Naive thymus-derived CD4-positive, alpha-beta T cell (primary cell): Measurements from ENCODE around the gene KCNIP4. TPM values are rescaled to one million over a fixed set of nuclear protein-coding genes. Genes with fewer than 3 reads are reported as not detected.

Source experiments
- ATAC-seq: fragments of 150-1000 bp; cut with Tn5 transposase; 2 replicates; pipeline ENCODE4 v1.10.0; 2021; ENCODE audit warnings: mild to moderate bottlenecking, moderate library complexity
- CTCF ChIA-PET: fragments of 350-600 bp; sonication (Branson Sonifier 250); formaldehyde crosslinking; loops from one replicate; lab custom pipeline; 2021; ENCODE audit warnings: antibody characterized with exemption; lab: Charles Lee
- POLR2A ChIA-PET: fragments of 350-600 bp; sonication (Branson Sonifier 250); formaldehyde crosslinking; loops from one replicate; lab custom pipeline; 2021; ENCODE audit warnings: antibody characterized with exemption, inconsistent platforms; lab: Charles Lee
- DNase-seq, 9 donors: peaks; one replicate each; pipeline versions ENCODE4 v3.0.0 to v3.0.0-alpha.2; 2020 to 2022; ENCODE audit warnings: mixed read lengths in 1 of 9
- H3K27ac ChIP-seq: one replicate; pipeline ENCODE4 v1.7.0; 2013; ENCODE audit warnings: mild to moderate bottlenecking, low read depth, low read length, moderate library complexity
- H3K27me3 ChIP-seq, 2 donors: one replicate each; pipeline ENCODE4 v1.7.0; 2013; ENCODE audit warnings: low read length in 2 of 2, mild to moderate bottlenecking in 2 of 2, moderate library complexity in 2 of 2; ENCODE audit not compliant: control insufficient read depth in 2 of 2, insufficient read depth in 2 of 2
- H3K36me3 ChIP-seq, 3 experiments: 1 replicate in 2 of 3; 2 replicates in 1 of 3; pipeline ENCODE4 v1.7.0; 2013; ENCODE audit warnings: low read length in 3 of 3, mild to moderate bottlenecking in 3 of 3, moderate library complexity in 1 of 3; ENCODE audit not compliant: insufficient read depth in 3 of 3, control insufficient read depth in 2 of 3
- H3K4me1 ChIP-seq, 2 donors: one replicate each; pipeline ENCODE4 v1.7.0; 2013; ENCODE audit warnings: low read length in 2 of 2, mild to moderate bottlenecking in 2 of 2, moderate library complexity in 1 of 2; ENCODE audit not compliant: control insufficient read depth in 2 of 2, insufficient read depth in 2 of 2
- H3K4me3 ChIP-seq: 2 replicates; pipeline ENCODE4 v1.7.0; 2013; ENCODE audit warnings: mild to moderate bottlenecking, low read length
- H3K9me3 ChIP-seq, 3 experiments: 1 replicate in 2 of 3; 2 replicates in 1 of 3; pipeline ENCODE4 v1.7.0; 2013; ENCODE audit warnings: low read length in 3 of 3; ENCODE audit not compliant: control insufficient read depth in 2 of 3
- H3K27ac Mint-ChIP-seq, 9 donors: one replicate each; pipeline ENCODE4 v1.8.0; 2020 to 2022; ENCODE audit warnings: mixed read lengths in 9 of 9, mild to moderate bottlenecking in 8 of 9, moderate library complexity in 5 of 9, inconsistent platforms in 2 of 9
- H3K27me3 Mint-ChIP-seq, 5 donors: one replicate each; pipeline ENCODE4 v1.8.0; 2021 to 2022; ENCODE audit warnings: mixed read lengths in 5 of 5, mild to moderate bottlenecking in 1 of 5
- H3K36me3 Mint-ChIP-seq, 5 donors: one replicate each; pipeline ENCODE4 v1.8.0; 2020 to 2022; ENCODE audit warnings: mixed read lengths in 5 of 5, mild to moderate bottlenecking in 3 of 5, inconsistent platforms in 1 of 5
- H3K4me1 Mint-ChIP-seq, 7 donors: one replicate each; pipeline ENCODE4 v1.8.0; 2020 to 2022; ENCODE audit warnings: mixed read lengths in 7 of 7, mild to moderate bottlenecking in 3 of 7, inconsistent platforms in 1 of 7
- H3K4me3 Mint-ChIP-seq, 10 donors: one replicate each; pipeline ENCODE4 v1.8.0; 2020 to 2022; ENCODE audit warnings: mild to moderate bottlenecking in 10 of 10, mixed read lengths in 10 of 10, moderate library complexity in 6 of 10, inconsistent platforms in 2 of 10
- H3K9me3 Mint-ChIP-seq, 11 donors: one replicate each; pipeline ENCODE4 v1.8.0; 2020 to 2022; ENCODE audit warnings: mixed read lengths in 11 of 11, mild to moderate bottlenecking in 4 of 11, inconsistent platforms in 1 of 11, moderate library complexity in 1 of 11
- intact Hi-C, 2 donors: fragments of 100-400 bp; cut with micrococcal nuclease; formaldehyde crosslinking; loops; one replicate each; pipeline ENCODE4 v1.15.1; 2023
- polyA plus RNA-seq, 2 donors: library from polyadenylated mRNA; unstranded; fragments of 300-500 nt; fragmentation: Illumina TruSeq; gene quantifications; one replicate each; pipeline ENCODE4 v1.2.3, GENCODE V29; 2021
- total RNA-seq, 6 experiments: library from RNA in 5 of 6; stranded (reverse) in 5 of 6; gene quantifications; 1 replicate in 5 of 6; 2 replicates in 1 of 6; pipeline ENCODE4 v1.2.3 and lab custom pipeline; 2021 to 2026

The KCNIP4 gene
- total and polyA plus RNA-seq, 7 experiments from 2014 or later = 0.29 TPM; not detected in 6

DNA sequence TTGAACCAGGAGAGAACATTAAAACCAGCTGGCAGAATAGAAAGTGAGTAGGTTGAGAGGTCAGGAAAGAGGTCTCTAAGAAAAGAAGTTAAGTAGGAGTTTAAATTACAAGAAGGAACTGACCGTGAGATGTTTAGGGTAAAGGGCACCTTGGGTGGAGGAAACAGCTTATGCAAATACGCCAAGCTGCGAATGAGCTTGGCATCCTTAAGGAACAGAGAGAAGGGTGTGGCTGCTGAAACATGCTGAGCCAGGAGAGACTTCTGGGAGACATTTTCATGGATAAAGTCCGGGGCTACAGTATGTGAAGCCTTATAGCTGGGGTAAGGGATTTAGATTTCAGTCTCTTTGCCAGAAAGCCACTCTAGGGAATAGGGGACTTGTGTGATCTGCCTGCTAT lies 249.1 kb downstream of the KCNIP4 start:
- POLR2A ChIA-PET = no interaction called here

DNA sequence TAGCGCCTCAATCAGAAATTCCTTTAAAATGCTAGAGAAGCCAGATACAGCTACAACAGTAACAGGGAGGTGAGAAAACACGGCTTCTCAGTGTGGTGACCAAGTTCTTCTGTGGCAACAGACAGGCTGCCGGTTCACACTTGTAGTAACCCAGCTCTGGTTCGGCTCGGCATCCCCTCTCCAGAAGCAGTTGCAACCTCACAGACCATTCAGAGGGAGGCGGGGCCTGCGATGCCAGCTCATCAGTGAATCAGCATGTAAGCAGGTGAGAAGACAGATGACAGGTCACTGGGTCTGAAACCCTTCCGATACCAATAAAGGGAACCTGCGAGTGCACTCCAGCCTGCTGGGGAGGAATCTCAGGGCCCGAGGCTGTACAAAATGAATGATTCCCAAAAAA lies 251.0 kb downstream of the KCNIP4 start:
- no peaks in the 10 kb centered on the region for H3K4me1 Mint-ChIP-seq

More for the DNA sequence above, 249.1 kb downstream of the KCNIP4 start:
- H3K4me3 ChIP-seq = no peak overlapping the region
- ATAC-seq (no peak), DNase-seq (no peak)
- H3K36me3 Mint-ChIP-seq = no peaks in the 10 kb centered on the region
- H3K4me1 ChIP-seq = no peaks in the 10 kb centered on the region
- H3K27me3 ChIP-seq = no peaks in the 10 kb centered on the region
- H3K4me3 Mint-ChIP-seq = no peak overlapping the region
- no peaks in the 10 kb centered on the region for H3K4me1 Mint-ChIP-seq
- CTCF ChIA-PET = no interaction called here
- no peaks in the 10 kb centered on the region for H3K36me3 ChIP-seq
- intact Hi-C loops = no loop called here
- H3K27me3 Mint-ChIP-seq = peaks cover 0 to 19% (median 8%) of the 10 kb centered on the region in 5 donors
- H3K9me3 ChIP-seq = no peaks in the 10 kb centered on the region
- peaks cover 0 to 6% (median 0%) of the 10 kb centered on the region in 11 donors for H3K9me3 Mint-ChIP-seq
- H3K27ac ChIP-seq = no peak overlapping the region
- no peak overlapping the region for H3K27ac Mint-ChIP-seq

DNA sequence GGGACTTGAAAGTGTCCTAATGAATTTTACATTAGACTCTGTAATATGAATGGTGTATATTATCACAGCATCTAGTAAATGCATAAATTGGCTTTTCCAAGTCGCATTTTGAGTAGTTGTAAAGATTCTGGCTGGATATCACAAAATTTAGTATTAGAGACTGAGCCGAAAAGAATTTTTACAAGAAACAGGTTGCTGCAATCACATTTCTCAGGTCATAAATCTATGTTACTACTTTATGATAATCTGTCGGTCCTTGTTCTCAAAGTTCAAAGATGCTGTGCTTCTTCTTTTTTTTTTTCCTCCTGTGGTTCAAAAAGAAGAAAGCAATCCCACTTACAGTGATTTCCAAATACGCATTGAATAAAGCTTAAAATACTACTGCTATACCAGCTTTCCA lies 253.4 kb downstream of the KCNIP4 start:
- intact Hi-C loops = no loop called here
- Histone ChIP-seq H3K27ac (no peak overlapping the region), H3K9me3 (no peaks in the 10 kb centered on the region), H3K4me3 (no peak overlapping the region), H3K4me1 (no peaks in the 10 kb centered on the region), H3K27me3 (no peaks in the 10 kb centered on the region), H3K36me3 (no peaks in the 10 kb centered on the region)
- Mint-ChIP-seq H3K27me3 (peaks cover 0 to 19% (median 8%) of the 10 kb centered on the region in 5 donors), H3K4me3 (no peak overlapping the region), H3K36me3 (no peaks in the 10 kb centered on the region), H3K9me3 (peaks cover 0 to 13% (median 0%) of the 10 kb centered on the region in 11 donors), H3K27ac (no peak overlapping the region), H3K4me1 (no peaks in the 10 kb centered on the region)
- CTCF ChIA-PET = no interaction called here
- no peak for DNase-seq
- ATAC-seq = no peak
- POLR2A ChIA-PET = no interaction called here

More for the DNA sequence above, 251.0 kb downstream of the KCNIP4 start:
- Histone ChIP-seq H3K4me3 (no peak overlapping the region), H3K27me3 (no peaks in the 10 kb centered on the region), H3K27ac (no peak overlapping the region), H3K9me3 (no peaks in the 10 kb centered on the region), H3K4me1 (no peaks in the 10 kb centered on the region), H3K36me3 (no peaks in the 10 kb centered on the region)
- ATAC-seq (no peak), DNase-seq (peak in 1 of 9 donors; percentile 0)
- intact Hi-C loops = no loop called here
- Mint-ChIP-seq H3K36me3 (no peaks in the 10 kb centered on the region), H3K27ac (no peak overlapping the region), H3K9me3 (peaks cover 0 to 9% (median 0%) of the 10 kb centered on the region in 11 donors), H3K4me3 (no peak overlapping the region), H3K27me3 (peaks cover 0 to 19% (median 8%) of the 10 kb centered on the region in 5 donors)
- POLR2A ChIA-PET = no interaction called here
- CTCF ChIA-PET = no interaction called here

DNA sequence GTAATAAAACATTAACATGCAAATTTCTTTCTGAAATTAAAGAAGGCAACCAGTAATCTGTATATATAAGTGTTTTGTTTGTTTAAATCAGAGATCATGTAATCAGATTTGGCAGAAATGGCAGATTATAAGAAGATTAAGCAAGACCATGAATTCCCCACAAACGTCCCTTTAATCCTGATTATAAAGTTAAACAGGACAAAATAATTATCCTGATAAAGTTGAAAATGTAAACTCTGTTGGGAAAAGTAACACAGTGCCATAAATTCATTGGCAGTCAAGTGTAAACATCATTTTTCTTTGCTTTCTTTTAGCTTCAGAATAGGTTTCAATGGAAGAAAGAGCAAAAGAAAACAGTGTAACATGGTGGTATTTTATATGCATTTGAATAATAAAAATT lies 256.3 kb downstream of the KCNIP4 start:
- ChIA-PET POLR2A (no interaction called here), CTCF (no interaction called here)
- no peak for ATAC-seq
- no peaks in the 10 kb centered on the region for H3K4me1 Mint-ChIP-seq
- peaks cover 0 to 12% (median 0%) of the 10 kb centered on the region in 5 donors for H3K27me3 Mint-ChIP-seq
- no peak overlapping the region for H3K27ac ChIP-seq
- H3K27ac Mint-ChIP-seq = no peak overlapping the region
- no peaks in the 10 kb centered on the region for H3K36me3 Mint-ChIP-seq
- H3K4me3 ChIP-seq = no peak overlapping the region
- no peak for DNase-seq
- peaks cover 0 to 13% (median 0%) of the 10 kb centered on the region in 11 donors for H3K9me3 Mint-ChIP-seq
- H3K4me1 ChIP-seq = no peaks in the 10 kb centered on the region
- intact Hi-C loops = no loop called here
- no peaks in the 10 kb centered on the region for H3K36me3 ChIP-seq
- no peak overlapping the region for H3K4me3 Mint-ChIP-seq
- no peaks in the 10 kb centered on the region for H3K27me3 ChIP-seq
- H3K9me3 ChIP-seq = no peaks in the 10 kb centered on the region

DNA sequence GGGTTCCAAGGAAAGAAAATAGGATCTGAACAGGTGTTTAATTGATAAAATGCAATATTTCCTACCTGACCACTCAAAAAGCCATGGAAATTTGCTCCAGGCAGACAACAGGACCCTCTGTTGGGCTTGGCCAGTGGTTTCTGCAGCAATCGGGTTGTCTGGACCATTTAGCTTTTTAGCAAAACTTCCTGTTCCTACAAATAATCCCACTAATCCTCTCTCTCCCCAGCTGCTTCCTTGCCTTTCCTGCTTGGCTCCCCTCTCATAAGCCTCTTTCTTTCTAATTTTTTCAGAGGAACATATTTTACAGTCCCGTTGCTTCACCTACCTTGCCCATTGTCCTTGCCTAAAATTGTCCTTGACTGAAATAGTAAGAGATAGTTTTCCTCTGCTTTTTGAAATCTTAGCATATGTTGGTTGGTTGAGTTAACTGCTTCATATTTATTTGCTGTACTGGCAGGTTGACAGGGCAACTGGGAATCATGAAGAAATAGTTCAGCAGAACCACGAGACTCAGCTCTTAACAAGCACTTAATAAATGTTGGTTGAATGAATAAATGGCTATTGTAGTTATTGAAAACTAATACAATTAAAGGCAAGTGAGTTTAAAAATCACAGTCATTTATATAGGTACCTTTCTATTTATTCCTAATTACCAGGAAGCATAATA lies 259.8 kb downstream of the KCNIP4 start:
- H3K4me3 ChIP-seq = no peak overlapping the region
- Mint-ChIP-seq H3K27ac (no peak overlapping the region), H3K9me3 (peaks cover 0 to 13% (median 0%) of the 10 kb centered on the region in 11 donors), H3K4me3 (no peak overlapping the region), H3K36me3 (no peaks in the 10 kb centered on the region), H3K27me3 (no peaks in the 10 kb centered on the region), H3K4me1 (no peaks in the 10 kb centered on the region)
- no peaks in the 10 kb centered on the region for H3K36me3 ChIP-seq
- intact Hi-C loops = no loop called here
- H3K9me3 ChIP-seq = no peaks in the 10 kb centered on the region
- ChIA-PET POLR2A (no interaction called here), CTCF (no interaction called here)
- ATAC-seq = no peak
- DNase-seq = no peak
- H3K27ac ChIP-seq = no peak overlapping the region
- H3K4me1 ChIP-seq = no peaks in the 10 kb centered on the region
- no peaks in the 10 kb centered on the region for H3K27me3 ChIP-seq

DNA sequence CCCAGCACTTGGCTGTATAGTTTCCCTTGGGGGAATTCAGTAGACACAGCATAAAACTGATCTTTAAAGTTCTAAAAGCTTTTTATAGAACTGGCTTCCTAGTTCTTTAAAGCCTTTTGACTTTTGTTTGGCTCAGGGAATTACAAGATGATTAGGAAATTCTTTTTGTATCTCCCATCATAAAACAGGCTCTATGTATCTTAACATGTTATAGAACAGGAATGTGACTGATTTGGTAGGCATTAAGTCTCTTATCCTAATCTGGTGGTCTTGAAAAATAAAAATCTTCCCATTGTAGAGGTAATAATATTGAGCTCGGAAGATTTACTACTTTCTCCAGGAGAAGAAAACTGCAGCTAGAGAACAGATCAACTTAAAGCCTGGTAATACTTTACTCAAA lies 262.7 kb downstream of the KCNIP4 start:
- no peaks in the 10 kb centered on the region for H3K4me1 Mint-ChIP-seq
- no peaks in the 10 kb centered on the region for H3K36me3 ChIP-seq
- intact Hi-C loops = no loop called here
- no peak overlapping the region for H3K27ac ChIP-seq
- peaks cover 0 to 7% (median 2%) of the 10 kb centered on the region in 11 donors for H3K9me3 Mint-ChIP-seq
- no peaks in the 10 kb centered on the region for H3K9me3 ChIP-seq
- no peak overlapping the region for H3K4me3 Mint-ChIP-seq
- POLR2A ChIA-PET = no interaction called here
- no peaks in the 10 kb centered on the region for H3K27me3 ChIP-seq
- H3K4me1 ChIP-seq = no peaks in the 10 kb centered on the region
- no peak for DNase-seq
- no peak overlapping the region for H3K4me3 ChIP-seq
- CTCF ChIA-PET = no interaction called here
- H3K27ac Mint-ChIP-seq = no peak overlapping the region
- no peaks in the 10 kb centered on the region for H3K27me3 Mint-ChIP-seq
- ATAC-seq = no peak
- H3K36me3 Mint-ChIP-seq = no peaks in the 10 kb centered on the region

DNA sequence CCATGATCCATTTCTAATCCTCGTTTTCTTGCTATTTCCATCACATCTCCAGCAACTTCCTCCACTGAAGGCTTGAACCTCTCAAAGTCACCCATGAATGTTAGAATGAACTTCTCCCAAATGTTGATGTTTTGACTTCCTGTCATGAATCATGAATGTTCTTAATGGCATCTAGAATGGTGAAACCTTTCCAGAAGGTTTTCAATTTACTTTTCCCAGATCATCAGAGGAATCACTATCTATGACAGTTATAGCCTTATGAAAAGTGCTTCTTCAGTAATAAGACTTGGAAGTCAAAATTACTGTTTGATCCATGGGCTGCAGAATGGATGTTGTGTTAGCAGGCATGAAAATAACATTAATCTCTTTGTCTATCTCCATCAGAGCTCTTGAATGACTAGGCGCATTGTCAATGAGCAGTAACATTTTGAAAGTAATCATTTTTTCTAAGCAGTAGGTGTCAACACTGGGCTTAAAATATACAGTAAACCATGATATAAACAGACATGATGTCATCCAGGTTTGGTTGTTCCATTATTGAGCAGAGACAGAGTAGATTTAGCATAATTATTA lies 268.2 kb downstream of the KCNIP4 start:
- Mint-ChIP-seq H3K4me1 (no peaks in the 10 kb centered on the region), H3K27ac (no peak overlapping the region), H3K36me3 (no peaks in the 10 kb centered on the region), H3K27me3 (no peaks in the 10 kb centered on the region), H3K9me3 (peaks cover 0 to 11% (median 3%) of the 10 kb centered on the region in 11 donors), H3K4me3 (no peak overlapping the region)
- Histone ChIP-seq H3K27me3 (no peaks in the 10 kb centered on the region), H3K4me3 (no peak overlapping the region), H3K9me3 (no peaks in the 10 kb centered on the region), H3K36me3 (no peaks in the 10 kb centered on the region), H3K27ac (no peak overlapping the region), H3K4me1 (no peaks in the 10 kb centered on the region)
- POLR2A ChIA-PET = no interaction called here
- intact Hi-C loops = no loop called here
- ATAC-seq (no peak), DNase-seq (no peak)
- CTCF ChIA-PET = no interaction called here
